ENCODE measurements around the gene HOXB5. TPM values are rescaled to one million over a fixed set of nuclear protein-coding genes. Genes with fewer than 3 reads are reported as not detected.

The HOXB5 gene
- total RNA-seq, 1 experiment from 2014 or later = not detected

- Histone ChIP-seq H3K79me2 (ENCODE audit: low read length) (no peaks in the 10 kb centered on the region), H3K36me3 (ENCODE audit: insufficient read depth, low read length) (no peaks in the 10 kb centered on the region), H3K9me3 (ENCODE audit: low read length) (no peaks in the 10 kb centered on the region), H3K4me1 (ENCODE audit: low read length) (peaks cover 52% of the 10 kb centered on the region), H3K27ac (ENCODE audit: low read length) (no peak overlapping the region), H4K20me1 (ENCODE audit: insufficient read depth, low read depth, low read length) (no peaks in the 10 kb centered on the region), H3K4me3 (ENCODE audit: low read length) (no peak overlapping the region; the same call in 1 of the 2 replicates), H3K9ac (ENCODE audit: low read length) (0 out of 2 replicates have a peak overlapping the region, but pooled peaks have one; percentile 92), H3K9me2 (replicated peaks; ENCODE audit: insufficient read depth, low read length) (no peaks in the 10 kb centered on the region), H3K4me2 (ENCODE audit: low read depth, low read length, poor library complexity, severe bottlenecking) (peak overlapping the region; percentile 98), H3K27me3 (ENCODE audit: low read length) (no peaks in the 10 kb centered on the region), H2AFZ (ENCODE audit: low read length) (no peak overlapping the region)
- DNase-seq = peak; percentile 51
Observed at GRCh38 chr17:48609033-48609432, 15.5 kb upstream of the HOXB5 start.

- Histone ChIP-seq H3K79me2 (ENCODE audit: low read length) (no peaks in the 10 kb centered on the region), H3K4me1 (ENCODE audit: low read length) (peaks cover 47% of the 10 kb centered on the region)
Observed at GRCh38 chr17:48608494-48608834, 14.9 kb upstream of the HOXB5 start.

GRCh38 chr17:48606892-48607614 lies 13.5 kb upstream of the HOXB5 start:
- DNase-seq = no peak
- Histone ChIP-seq H3K9me3 (ENCODE audit: low read length) (no peaks in the 10 kb centered on the region), H2AFZ (ENCODE audit: low read length) (no peak overlapping the region), H3K27me3 (ENCODE audit: low read length) (no peaks in the 10 kb centered on the region), H3K27ac (ENCODE audit: low read length) (no peak overlapping the region), H3K4me1 (ENCODE audit: low read length) (peaks cover 35% of the 10 kb centered on the region), H3K9me2 (replicated peaks; ENCODE audit: insufficient read depth, low read length) (no peaks in the 10 kb centered on the region), H3K4me3 (ENCODE audit: low read length) (no peak overlapping the region), H3K36me3 (ENCODE audit: insufficient read depth, low read length) (no peaks in the 10 kb centered on the region), H3K9ac (ENCODE audit: low read length) (no peak overlapping the region), H3K4me2 (ENCODE audit: low read depth, low read length, poor library complexity, severe bottlenecking) (no peak overlapping the region), H4K20me1 (ENCODE audit: insufficient read depth, low read depth, low read length) (no peaks in the 10 kb centered on the region), H3K79me2 (ENCODE audit: low read length) (no peaks in the 10 kb centered on the region)

More at GRCh38 chr17:48608494-48608834, 14.9 kb upstream of the HOXB5 start:
- Histone ChIP-seq H3K36me3 (ENCODE audit: insufficient read depth, low read length) (no peaks in the 10 kb centered on the region), H3K27me3 (ENCODE audit: low read length) (no peaks in the 10 kb centered on the region), H3K4me2 (ENCODE audit: low read depth, low read length, poor library complexity, severe bottlenecking) (no peak overlapping the region), H2AFZ (ENCODE audit: low read length) (no peak overlapping the region), H3K9me3 (ENCODE audit: low read length) (no peaks in the 10 kb centered on the region), H3K9me2 (replicated peaks; ENCODE audit: insufficient read depth, low read length) (no peaks in the 10 kb centered on the region), H3K27ac (ENCODE audit: low read length) (no peak overlapping the region), H4K20me1 (ENCODE audit: insufficient read depth, low read depth, low read length) (no peaks in the 10 kb centered on the region), H3K9ac (ENCODE audit: low read length) (no peak overlapping the region), H3K4me3 (ENCODE audit: low read length) (no peak overlapping the region)
- DNase-seq = no peak

- no peak for DNase-seq
- Histone ChIP-seq H3K9ac (ENCODE audit: low read length) (no peak overlapping the region), H3K36me3 (ENCODE audit: insufficient read depth, low read length) (no peaks in the 10 kb centered on the region), H3K79me2 (ENCODE audit: low read length) (no peaks in the 10 kb centered on the region), H3K27ac (ENCODE audit: low read length) (no peak overlapping the region), H3K9me2 (replicated peaks; ENCODE audit: insufficient read depth, low read length) (no peaks in the 10 kb centered on the region), H3K27me3 (ENCODE audit: low read length) (no peaks in the 10 kb centered on the region), H3K4me2 (ENCODE audit: low read depth, low read length, poor library complexity, severe bottlenecking) (no peak overlapping the region), H3K4me3 (ENCODE audit: low read length) (no peak overlapping the region), H4K20me1 (ENCODE audit: insufficient read depth, low read depth, low read length) (no peaks in the 10 kb centered on the region), H3K4me1 (ENCODE audit: low read length) (peaks cover 29% of the 10 kb centered on the region), H3K9me3 (ENCODE audit: low read length) (no peaks in the 10 kb centered on the region), H2AFZ (ENCODE audit: low read length) (no peak overlapping the region)
Observed at GRCh38 chr17:48605991-48606891, 12.7 kb upstream of the HOXB5 start.

GRCh38 chr17:48605409-48605919 lies 11.9 kb upstream of the HOXB5 start:
- no peak overlapping the region for H2AFZ ChIP-seq (ENCODE audit: low read length)
- no peak overlapping the region for H3K4me2 ChIP-seq (ENCODE audit: low read depth, low read length, poor library complexity, severe bottlenecking)
- no peaks in the 10 kb centered on the region for H3K27me3 ChIP-seq (ENCODE audit: low read length)
- H3K79me2 ChIP-seq (ENCODE audit: low read length) = no peaks in the 10 kb centered on the region
- no peaks in the 10 kb centered on the region for H3K9me3 ChIP-seq (ENCODE audit: low read length)
- H4K20me1 ChIP-seq (ENCODE audit: insufficient read depth, low read depth, low read length) = no peaks in the 10 kb centered on the region
- no peaks in the 10 kb centered on the region for H3K36me3 ChIP-seq (ENCODE audit: insufficient read depth, low read length)
- H3K27ac ChIP-seq (ENCODE audit: low read length) = no peak overlapping the region
- no peak overlapping the region for H3K4me3 ChIP-seq (ENCODE audit: low read length)
- H3K4me1 ChIP-seq (ENCODE audit: low read length) = peaks cover 25% of the 10 kb centered on the region
- no peak overlapping the region for H3K9ac ChIP-seq (ENCODE audit: low read length)
- H3K9me2 ChIP-seq (replicated peaks; ENCODE audit: insufficient read depth, low read length) = no peaks in the 10 kb centered on the region
- no peak for DNase-seq

GRCh38 chr17:48604770-48605329 lies 11.3 kb upstream of the HOXB5 start, which contains the start of gene HOXB6:
HOXB6 (minus strand) TSS chr17:48604986; CDS start chr17:48598150, 6,836 bp downstream.
- Histone ChIP-seq H4K20me1 (ENCODE audit: insufficient read depth, low read depth, low read length) (no peaks in the 10 kb centered on the region), H3K79me2 (ENCODE audit: low read length) (no peaks in the 10 kb centered on the region)

GRCh38 chr17:48603959-48604769 lies 10.6 kb upstream of the HOXB5 start:
- H3K9me3 ChIP-seq (ENCODE audit: low read length) = no peaks in the 10 kb centered on the region
- H3K4me2 ChIP-seq (ENCODE audit: low read depth, low read length, poor library complexity, severe bottlenecking) = peak overlapping the region; percentile 34
- no peak overlapping the region for H3K27ac ChIP-seq (ENCODE audit: low read length)
- H3K4me3 ChIP-seq (ENCODE audit: low read length) = no peak overlapping the region
- no peaks in the 10 kb centered on the region for H4K20me1 ChIP-seq (ENCODE audit: insufficient read depth, low read depth, low read length)
- H3K9me2 ChIP-seq (replicated peaks; ENCODE audit: insufficient read depth, low read length) = no peaks in the 10 kb centered on the region
- H3K4me1 ChIP-seq (ENCODE audit: low read length) = peaks cover 15% of the 10 kb centered on the region
- DNase-seq = no peak
- H3K36me3 ChIP-seq (ENCODE audit: insufficient read depth, low read length) = no peaks in the 10 kb centered on the region
- H3K27me3 ChIP-seq (ENCODE audit: low read length) = no peaks in the 10 kb centered on the region
- H2AFZ ChIP-seq (ENCODE audit: low read length) = no peak overlapping the region
- no peak overlapping the region for H3K9ac ChIP-seq (ENCODE audit: low read length)
- no peaks in the 10 kb centered on the region for H3K79me2 ChIP-seq (ENCODE audit: low read length)

More at GRCh38 chr17:48604770-48605329, 11.3 kb upstream of the HOXB5 start, which contains the start of gene HOXB6:
- Histone ChIP-seq H3K27me3 (ENCODE audit: low read length) (no peaks in the 10 kb centered on the region), H3K9me2 (replicated peaks; ENCODE audit: insufficient read depth, low read length) (no peaks in the 10 kb centered on the region), H3K27ac (ENCODE audit: low read length) (no peak within 1 kb of the TSS), H2AFZ (ENCODE audit: low read length) (no peak within 1 kb of the TSS), H3K36me3 (ENCODE audit: insufficient read depth, low read length) (no peaks in the 10 kb centered on the region), H3K4me2 (ENCODE audit: low read depth, low read length, poor library complexity, severe bottlenecking) (peak within 1 kb of the TSS; percentile 34), H3K4me1 (ENCODE audit: low read length) (peaks cover 22% of the 10 kb centered on the region), H3K9ac (ENCODE audit: low read length) (no peak within 1 kb of the TSS), H3K4me3 (ENCODE audit: low read length) (no peak within 1 kb of the TSS), H3K9me3 (ENCODE audit: low read length) (no peaks in the 10 kb centered on the region)
- DNase-seq = no peak
